ENCODE measurements around the gene PGM2.

- TF ChIP-seq, protein P1, sequence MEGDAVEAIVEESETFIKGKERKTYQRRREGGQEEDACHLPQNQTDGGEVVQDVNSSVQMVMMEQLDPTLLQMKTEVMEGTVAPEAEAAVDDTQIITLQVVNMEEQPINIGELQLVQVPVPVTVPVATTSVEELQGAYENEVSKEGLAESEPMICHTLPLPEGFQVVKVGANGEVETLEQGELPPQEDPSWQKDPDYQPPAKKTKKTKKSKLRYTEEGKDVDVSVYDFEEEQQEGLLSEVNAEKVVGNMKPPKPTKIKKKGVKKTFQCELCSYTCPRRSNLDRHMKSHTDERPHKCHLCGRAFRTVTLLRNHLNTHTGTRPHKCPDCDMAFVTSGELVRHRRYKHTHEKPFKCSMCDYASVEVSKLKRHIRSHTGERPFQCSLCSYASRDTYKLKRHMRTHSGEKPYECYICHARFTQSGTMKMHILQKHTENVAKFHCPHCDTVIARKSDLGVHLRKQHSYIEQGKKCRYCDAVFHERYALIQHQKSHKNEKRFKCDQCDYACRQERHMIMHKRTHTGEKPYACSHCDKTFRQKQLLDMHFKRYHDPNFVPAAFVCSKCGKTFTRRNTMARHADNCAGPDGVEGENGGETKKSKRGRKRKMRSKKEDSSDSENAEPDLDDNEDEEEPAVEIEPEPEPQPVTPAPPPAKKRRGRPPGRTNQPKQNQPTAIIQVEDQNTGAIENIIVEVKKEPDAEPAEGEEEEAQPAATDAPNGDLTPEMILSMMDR (IDR thresholded peaks at IDR 0.05), result no peak
- TF ChIP-seq POLR2A (IDR thresholded peaks at IDR 0.05) (no peak), EP300 (IDR thresholded peaks at IDR 0.05) (no peak)
Observed at GRCh38 chr4:37827030-37827685, 672 bp downstream of the PGM2 start.

All from suprapubic skin (tissue), 3 donors.